G401.6 (cell line): ENCODE measurements around the gene TTC22.

Experiments
- FAIRE-seq: peaks from 2 replicates; lab custom pipeline; 2012; peaks lifted over from hg19 to GRCh38; lab: Jason Lieb, UNC

The TTC22 gene

DNA sequence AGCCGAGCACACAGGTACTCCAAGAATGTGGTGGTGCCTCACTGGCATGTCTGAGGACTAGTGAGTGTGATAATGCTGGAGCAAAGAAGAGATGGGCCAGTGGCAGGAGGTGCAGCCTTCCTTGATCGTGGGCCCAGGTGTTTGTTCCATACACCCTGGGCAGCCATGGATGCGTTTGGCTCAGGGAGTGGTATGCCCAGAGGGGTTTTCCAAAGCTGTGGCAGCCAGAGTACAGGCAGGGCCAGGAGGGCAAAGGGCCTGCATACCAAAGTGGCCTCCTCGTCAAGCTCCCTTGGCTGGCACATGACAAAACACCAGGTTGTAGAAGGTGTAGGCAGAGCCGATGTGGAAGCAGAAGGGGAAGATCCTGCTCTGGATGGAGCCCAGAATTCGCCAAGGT is 55.8 kb downstream of the TTC22 start:
- no peak for FAIRE-seq

- FAIRE-seq: no peak
These were observed 56.4 kb downstream of the TTC22 start for GRCh38 chr1:54744696-54745095.

- no peak for FAIRE-seq
These were observed 57.5 kb downstream of the TTC22 start for GRCh38 chr1:54743416-54744226.

DNA sequence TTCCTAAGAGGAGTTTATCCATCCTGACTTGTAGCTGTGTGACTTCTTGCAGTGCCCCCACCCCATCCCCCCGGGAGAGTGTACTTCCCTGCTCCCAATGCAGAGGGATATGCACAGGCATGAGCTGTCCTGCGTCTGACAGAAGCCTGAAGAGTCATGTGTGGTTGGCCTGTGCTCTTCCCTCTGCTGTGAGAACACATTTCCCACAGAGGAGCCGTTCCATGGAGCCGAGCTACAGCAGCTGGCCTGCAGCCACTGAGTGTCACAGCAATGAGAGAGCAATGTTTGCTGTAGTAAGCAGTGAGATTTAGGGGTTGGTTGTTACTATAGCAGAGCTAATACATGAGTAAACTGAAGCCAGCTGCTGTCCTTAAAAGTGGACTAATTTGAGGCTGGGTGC is 58.8 kb downstream of the TTC22 start:
- FAIRE-seq: no peak

- FAIRE-seq: no peak
These were observed 59.6 kb downstream of the TTC22 start for GRCh38 chr1:54741531-54741930.

DNA sequence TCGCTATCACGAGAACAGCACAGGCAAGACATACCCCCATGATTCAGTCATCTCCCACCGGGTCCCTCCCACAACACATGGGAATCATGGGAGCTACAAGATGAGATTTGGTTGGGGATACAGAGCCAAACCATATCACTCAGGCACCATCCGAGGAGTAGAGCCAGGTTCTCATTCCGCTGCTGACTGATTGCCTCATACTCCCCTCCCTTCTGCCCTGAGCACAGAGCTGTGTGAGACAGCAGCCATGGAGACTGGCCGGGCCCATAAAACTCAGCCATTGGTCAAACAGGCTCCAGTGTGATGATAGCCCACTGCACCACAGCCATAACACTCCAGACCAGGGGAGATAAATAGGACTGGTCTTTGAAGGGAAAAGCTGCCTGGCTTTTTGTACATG is 62.9 kb downstream of the TTC22 start:
- no peak for FAIRE-seq

DNA sequence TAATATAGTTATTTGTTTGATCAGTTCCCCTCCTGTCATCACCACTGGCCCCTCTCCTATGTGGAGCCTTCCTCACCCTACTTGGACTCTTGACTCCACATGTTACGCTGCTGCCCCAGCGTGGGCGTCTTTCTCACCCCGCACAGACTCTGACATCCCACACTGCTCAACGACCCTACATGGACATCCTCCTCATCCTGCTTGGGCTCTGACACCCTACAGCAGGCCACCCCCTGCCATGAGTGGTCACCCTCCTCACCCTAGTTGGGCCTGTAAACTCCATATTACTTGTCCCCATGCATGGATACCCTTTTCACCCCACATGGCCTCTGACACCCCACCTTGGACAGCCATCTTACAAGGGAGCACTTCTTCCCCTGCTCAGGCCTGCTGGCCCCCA is 64.4 kb downstream of the TTC22 start:
- no peak for FAIRE-seq
